ENCODE results near the gene ASTN2.

The ASTN2 gene

GRCh38 chr9:117145811-117146490 lies 268.9 kb downstream of the ASTN2 start:
- Histone ChIP-seq H3K27me3 (replicated peaks; ENCODE audit: control insufficient read depth, insufficient read depth, low read length) (peaks cover 2% of the 10 kb centered on the region; the same call in 1 of the 2 replicates), H3K4me3 (replicated peaks; ENCODE audit: low read depth, low read length) (no peak overlapping the region), H3K36me3 (ENCODE audit: control insufficient read depth, insufficient read depth, low read length) (no peaks in the 10 kb centered on the region)
- no peak for TF ChIP-seq CTCF (IDR thresholded peaks at IDR 0.05; ENCODE audit: insufficient read depth, low read length, poor library complexity, severe bottlenecking)
- no peak for DNase-seq (ENCODE audit: extremely low read depth, insufficient read length)

- Histone ChIP-seq H3K27me3 (replicated peaks; ENCODE audit: control insufficient read depth, insufficient read depth, low read length) (peaks cover 2% of the 10 kb centered on the region; the same call in 1 of the 2 replicates), H3K36me3 (ENCODE audit: control insufficient read depth, insufficient read depth, low read length) (no peaks in the 10 kb centered on the region), H3K4me3 (replicated peaks; ENCODE audit: low read depth, low read length) (no peak overlapping the region)
- DNase-seq (ENCODE audit: extremely low read depth, insufficient read length), result no peak
- no peak for TF ChIP-seq CTCF (IDR thresholded peaks at IDR 0.05; ENCODE audit: insufficient read depth, low read length, poor library complexity, severe bottlenecking)
These were observed 269.8 kb downstream of the ASTN2 start for GRCh38 chr9:117145081-117145480.

GRCh38 chr9:117138231-117138630 lies 276.6 kb downstream of the ASTN2 start:
- no peak for TF ChIP-seq CTCF (IDR thresholded peaks at IDR 0.05; ENCODE audit: insufficient read depth, low read length, poor library complexity, severe bottlenecking)
- H3K4me3 ChIP-seq (replicated peaks; ENCODE audit: low read depth, low read length), result no peak overlapping the region
- DNase-seq (ENCODE audit: extremely low read depth, insufficient read length), result no peak
- H3K27me3 ChIP-seq (replicated peaks; ENCODE audit: control insufficient read depth, insufficient read depth, low read length), result no peaks in the 10 kb centered on the region
- no peaks in the 10 kb centered on the region for H3K36me3 ChIP-seq (ENCODE audit: control insufficient read depth, insufficient read depth, low read length)

- no peaks in the 10 kb centered on the region for H3K27me3 ChIP-seq (replicated peaks; ENCODE audit: control insufficient read depth, insufficient read depth, low read length)
- DNase-seq (ENCODE audit: extremely low read depth, insufficient read length), result no peak
- no peak overlapping the region for H3K4me3 ChIP-seq (replicated peaks; ENCODE audit: low read depth, low read length)
- no peak for TF ChIP-seq CTCF (IDR thresholded peaks at IDR 0.05; ENCODE audit: insufficient read depth, low read length, poor library complexity, severe bottlenecking)
- no peaks in the 10 kb centered on the region for H3K36me3 ChIP-seq (ENCODE audit: control insufficient read depth, insufficient read depth, low read length)
These were observed 278.4 kb downstream of the ASTN2 start for GRCh38 chr9:117136461-117136860.

GRCh38 chr9:117135501-117136098 lies 279.3 kb downstream of the ASTN2 start:
- no peak for DNase-seq (ENCODE audit: extremely low read depth, insufficient read length)
- Histone ChIP-seq H3K36me3 (ENCODE audit: control insufficient read depth, insufficient read depth, low read length) (no peaks in the 10 kb centered on the region), H3K4me3 (replicated peaks; ENCODE audit: low read depth, low read length) (no peak overlapping the region), H3K27me3 (replicated peaks; ENCODE audit: control insufficient read depth, insufficient read depth, low read length) (no peaks in the 10 kb centered on the region)
- TF ChIP-seq CTCF (IDR thresholded peaks at IDR 0.05; ENCODE audit: insufficient read depth, low read length, poor library complexity, severe bottlenecking), result no peak

All from GM06990 (cell line).